ENCODE measurements around the gene PSMA1.

GRCh38 chr11:14566331-14567063 lies 46.3 kb upstream of the PSMA1 start:
- TF ChIP-seq, protein P1, sequence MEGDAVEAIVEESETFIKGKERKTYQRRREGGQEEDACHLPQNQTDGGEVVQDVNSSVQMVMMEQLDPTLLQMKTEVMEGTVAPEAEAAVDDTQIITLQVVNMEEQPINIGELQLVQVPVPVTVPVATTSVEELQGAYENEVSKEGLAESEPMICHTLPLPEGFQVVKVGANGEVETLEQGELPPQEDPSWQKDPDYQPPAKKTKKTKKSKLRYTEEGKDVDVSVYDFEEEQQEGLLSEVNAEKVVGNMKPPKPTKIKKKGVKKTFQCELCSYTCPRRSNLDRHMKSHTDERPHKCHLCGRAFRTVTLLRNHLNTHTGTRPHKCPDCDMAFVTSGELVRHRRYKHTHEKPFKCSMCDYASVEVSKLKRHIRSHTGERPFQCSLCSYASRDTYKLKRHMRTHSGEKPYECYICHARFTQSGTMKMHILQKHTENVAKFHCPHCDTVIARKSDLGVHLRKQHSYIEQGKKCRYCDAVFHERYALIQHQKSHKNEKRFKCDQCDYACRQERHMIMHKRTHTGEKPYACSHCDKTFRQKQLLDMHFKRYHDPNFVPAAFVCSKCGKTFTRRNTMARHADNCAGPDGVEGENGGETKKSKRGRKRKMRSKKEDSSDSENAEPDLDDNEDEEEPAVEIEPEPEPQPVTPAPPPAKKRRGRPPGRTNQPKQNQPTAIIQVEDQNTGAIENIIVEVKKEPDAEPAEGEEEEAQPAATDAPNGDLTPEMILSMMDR (conservative IDR thresholded peaks at IDR 0.05; ENCODE audit: low read depth, low read length): no peak
- TF ChIP-seq EZH2 (IDR thresholded peaks at IDR 0.05; ENCODE audit: low read length, unreplicated experiment) (no peak), EZH2phosphoT487 (IDR thresholded peaks at IDR 0.05; ENCODE audit: borderline replicate concordance, low read length) (no peak)

Data from PC-3 (cell line).